ENCODE data around the gene NRG3. TPM values are rescaled to one million over a fixed set of nuclear protein-coding genes. Genes with fewer than 3 reads are reported as not detected.

Gene NRG3
- total and polyA plus RNA-seq, 2 donors (not counting 1 experiment from before 2014, with no cell fraction given), result not detected

GRCh38 chr10:82759050-82759449 is 884.1 kb downstream of the NRG3 start:
- no peaks in the 10 kb centered on the region for H3K4me1 ChIP-seq (ENCODE audit: control insufficient read depth, extremely low read depth, insufficient read depth, low read length)
- no peak overlapping the region for H3K4me3 ChIP-seq (replicated peaks in 1 of 4; ENCODE audit: control extremely low read depth in 1 of 4, insufficient read depth in 1 of 4, low read depth in 3 of 4, low read length in 4 of 4)
- no peak overlapping the region for H2AFZ ChIP-seq (ENCODE audit: low read length)
- H3K9ac ChIP-seq (ENCODE audit: insufficient read depth, low read length), result no peak overlapping the region
- H3K4me2 ChIP-seq (ENCODE audit: extremely low read depth, insufficient read depth, low read length), result no peak overlapping the region
- DNase-seq (ENCODE audit: low read depth in 2 of 2), result no peak
- no peak for TF ChIP-seq EZH2 (IDR thresholded peaks at IDR 0.05; ENCODE audit: low read length, missing control alignments)
- no peak for TF ChIP-seq CTCF (conservative IDR thresholded peaks at IDR 0.05 in 1 of 2, IDR thresholded peaks at IDR 0.05 in 1 of 2; ENCODE audit: low read depth in 1 of 2, low read length in 2 of 2)
- no peak overlapping the region for H3K27ac ChIP-seq (ENCODE audit: insufficient read depth, low read length)
- no peaks in the 10 kb centered on the region for H3K27me3 ChIP-seq (ENCODE audit: control insufficient read depth, insufficient read depth, low read length)
- no peaks in the 10 kb centered on the region for H3K79me2 ChIP-seq (ENCODE audit: control insufficient read depth, insufficient read depth, low read length)
- no peaks in the 10 kb centered on the region for H4K20me1 ChIP-seq (ENCODE audit: control insufficient read depth, extremely low read depth, insufficient read depth, low read length)
- H3K36me3 ChIP-seq (ENCODE audit: control insufficient read depth, insufficient read depth, low read length), result no peaks in the 10 kb centered on the region
- H3K9me3 ChIP-seq (ENCODE audit: control insufficient read depth, insufficient read depth, low read depth, low read length), result no peaks in the 10 kb centered on the region

- Histone ChIP-seq H3K36me3 (ENCODE audit: control insufficient read depth, insufficient read depth, low read length) (no peaks in the 10 kb centered on the region), H3K4me2 (ENCODE audit: extremely low read depth, insufficient read depth, low read length) (no peak overlapping the region), H3K27me3 (ENCODE audit: control insufficient read depth, insufficient read depth, low read length) (no peaks in the 10 kb centered on the region), H3K9ac (ENCODE audit: insufficient read depth, low read length) (no peak overlapping the region), H3K27ac (ENCODE audit: insufficient read depth, low read length) (no peak overlapping the region), H3K79me2 (ENCODE audit: control insufficient read depth, insufficient read depth, low read length) (no peaks in the 10 kb centered on the region), H3K9me3 (ENCODE audit: control insufficient read depth, insufficient read depth, low read depth, low read length) (no peaks in the 10 kb centered on the region), H4K20me1 (ENCODE audit: control insufficient read depth, extremely low read depth, insufficient read depth, low read length) (no peaks in the 10 kb centered on the region), H2AFZ (ENCODE audit: low read length) (no peak overlapping the region), H3K4me1 (ENCODE audit: control insufficient read depth, extremely low read depth, insufficient read depth, low read length) (no peaks in the 10 kb centered on the region), H3K4me3 (replicated peaks in 1 of 4; ENCODE audit: control extremely low read depth in 1 of 4, insufficient read depth in 1 of 4, low read depth in 3 of 4, low read length in 4 of 4) (no peak overlapping the region)
- DNase-seq (ENCODE audit: low read depth in 2 of 2), result no peak
- TF ChIP-seq CTCF (conservative IDR thresholded peaks at IDR 0.05 in 1 of 2, IDR thresholded peaks at IDR 0.05 in 1 of 2; ENCODE audit: low read depth in 1 of 2, low read length in 2 of 2) (no peak), EZH2 (IDR thresholded peaks at IDR 0.05; ENCODE audit: low read length, missing control alignments) (no peak)
Measured at GRCh38 chr10:82762641-82763040, 887.6 kb downstream of the NRG3 start.

GRCh38 chr10:82768040-82768439 is 893.0 kb downstream of the NRG3 start:
- no peak for DNase-seq (ENCODE audit: low read depth in 2 of 2)
- Histone ChIP-seq H3K27ac (ENCODE audit: insufficient read depth, low read length) (no peak overlapping the region), H3K36me3 (ENCODE audit: control insufficient read depth, insufficient read depth, low read length) (no peaks in the 10 kb centered on the region), H3K27me3 (ENCODE audit: control insufficient read depth, insufficient read depth, low read length) (no peaks in the 10 kb centered on the region), H2AFZ (ENCODE audit: low read length) (no peak overlapping the region), H3K9ac (ENCODE audit: insufficient read depth, low read length) (no peak overlapping the region), H3K79me2 (ENCODE audit: control insufficient read depth, insufficient read depth, low read length) (no peaks in the 10 kb centered on the region), H3K4me2 (ENCODE audit: extremely low read depth, insufficient read depth, low read length) (no peak overlapping the region), H3K4me1 (ENCODE audit: control insufficient read depth, extremely low read depth, insufficient read depth, low read length) (no peaks in the 10 kb centered on the region), H4K20me1 (ENCODE audit: control insufficient read depth, extremely low read depth, insufficient read depth, low read length) (no peaks in the 10 kb centered on the region), H3K4me3 (replicated peaks in 1 of 4; ENCODE audit: control extremely low read depth in 1 of 4, insufficient read depth in 1 of 4, low read depth in 3 of 4, low read length in 4 of 4) (no peak overlapping the region), H3K9me3 (ENCODE audit: control insufficient read depth, insufficient read depth, low read depth, low read length) (no peaks in the 10 kb centered on the region)
- no peak for TF ChIP-seq EZH2 (IDR thresholded peaks at IDR 0.05; ENCODE audit: low read length, missing control alignments)
- no peak for TF ChIP-seq CTCF (conservative IDR thresholded peaks at IDR 0.05 in 1 of 2, IDR thresholded peaks at IDR 0.05 in 1 of 2; ENCODE audit: low read depth in 1 of 2, low read length in 2 of 2)

Measured in fibroblast of lung (primary cell).